IMR-90 (cell line): Measurements from ENCODE around the gene QKI. TPM values are rescaled to one million over a fixed set of nuclear protein-coding genes. Genes with fewer than 3 reads are reported as not detected.

Source experiments
- ATAC-seq: fragments of 200-7000 bp; cut with Tn5 transposase; 2 replicates; pipeline ENCODE4 v1.9.1; 2020; ENCODE audit warnings: low read depth, mild to moderate bottlenecking, moderate library complexity
- BruUV-seq: library from RNA; stranded (reverse); fragments of 400-500 nt; replicated peaks from 2 replicates; lab custom pipeline; 2021; lab: Mats Ljungman, UMichigan
- CTCF ChIA-PET: fragments of 300-600 bp; formaldehyde crosslinking; extraction: SDS; loops from one replicate; lab custom pipeline; 2021; ENCODE audit warnings: antibody characterized with exemption; lab: Yijun Ruan, JAX
- POLR2A ChIA-PET: fragments of 300-600 bp; sonication (Branson Sonifier 250); formaldehyde crosslinking; loops from one replicate; lab custom pipeline; 2022; ENCODE audit warnings: antibody characterized with exemption; ENCODE audit not compliant: unreplicated experiment; lab: Charles Lee
- DNase-seq: peaks from one replicate; pipeline ENCODE4 v3.0.0; 2013
- H2AFZ ChIP-seq: replicated peaks from 2 replicates; pipeline ENCODE3; 2013; ENCODE audit warnings: low read length, mild to moderate bottlenecking; ENCODE audit not compliant: poor library complexity
- H2AK5ac ChIP-seq: 2 replicates; pipeline ENCODE4 v1.6.1; 2013; ENCODE audit warnings: low read depth, low read length, inconsistent platforms
- H2AK9ac ChIP-seq: replicated peaks from 2 replicates; pipeline ENCODE3; 2013; ENCODE audit warnings: mild to moderate bottlenecking, low read depth, low read length, moderate library complexity; ENCODE audit not compliant: poor library complexity
- H2BK120ac ChIP-seq: 2 replicates; pipeline ENCODE4 v1.6.1; 2013; ENCODE audit warnings: low read depth, low read length, inconsistent platforms
- H2BK15ac ChIP-seq: 3 replicates; pipeline ENCODE4 v1.6.1; 2013; ENCODE audit warnings: low read depth, low read length, inconsistent platforms
- H2BK20ac ChIP-seq: 2 replicates; pipeline ENCODE4 v1.6.1; 2013; ENCODE audit warnings: low read depth, mild to moderate bottlenecking, inconsistent platforms, low read length, moderate library complexity
- H2BK5ac ChIP-seq: 2 replicates; pipeline ENCODE4 v1.6.1; 2013; ENCODE audit warnings: mild to moderate bottlenecking, low read depth, low read length, inconsistent platforms; ENCODE audit not compliant: poor library complexity, severe bottlenecking
- H3K14ac ChIP-seq: replicated peaks from 2 replicates; pipeline ENCODE4 v1.6.1; 2013; ENCODE audit warnings: low read depth, low read length, inconsistent platforms
- H3K18ac ChIP-seq: 2 replicates; pipeline ENCODE4 v1.6.1; 2013; ENCODE audit warnings: low read depth, low read length, control low read depth
- H3K23ac ChIP-seq: 2 replicates; pipeline ENCODE4 v1.6.1; 2013; ENCODE audit warnings: low read depth, low read length, inconsistent platforms
- H3K27ac ChIP-seq: 2 replicates; pipeline ENCODE4 v1.5.1; 2013; ENCODE audit warnings: mild to moderate bottlenecking, control low read depth, low read length; ENCODE audit not compliant: insufficient read depth
- H3K27me3 ChIP-seq: 2 replicates; pipeline ENCODE4 v1.6.1; 2013; ENCODE audit warnings: low read length; ENCODE audit not compliant: control insufficient read depth, insufficient read depth
- H3K36me3 ChIP-seq: 2 replicates; pipeline ENCODE4 v1.6.1; 2013; ENCODE audit warnings: low read length, mixed read lengths; ENCODE audit not compliant: control insufficient read depth, insufficient read depth
- H3K4ac ChIP-seq: 2 replicates; pipeline ENCODE4 v1.6.1; 2013; ENCODE audit warnings: low read depth, low read length, inconsistent platforms
- H3K4me1 ChIP-seq: 2 replicates; pipeline ENCODE4 v1.6.1; 2013; ENCODE audit warnings: low read length, mixed read lengths; ENCODE audit not compliant: control insufficient read depth, insufficient read depth
- H3K4me2 ChIP-seq: 2 replicates; pipeline ENCODE4 v1.6.1; 2013; ENCODE audit warnings: low read depth, mild to moderate bottlenecking, control low read depth, low read length, moderate library complexity
- H3K4me3 ChIP-seq: 2 replicates; pipeline ENCODE4 v1.5.1; 2013; ENCODE audit warnings: low read depth, mild to moderate bottlenecking, control low read depth, low read length, moderate library complexity; ENCODE audit not compliant: insufficient read depth
- H3K56ac ChIP-seq: 2 replicates; pipeline ENCODE4 v1.6.1; 2013; ENCODE audit warnings: low read length, inconsistent platforms; ENCODE audit not compliant: insufficient read depth; ENCODE audit errors: extremely low read depth
- H3K79me1 ChIP-seq, 2 experiments: 2 replicates each; pipeline ENCODE4 v1.6.1; 2013; ENCODE audit warnings: low read length in 2 of 2, inconsistent platforms in 1 of 2, low read depth in 1 of 2
- H3K9ac ChIP-seq: 2 replicates; pipeline ENCODE4 v1.6.1; 2013; ENCODE audit warnings: low read depth, low read length, control low read depth
- H3K9me1 ChIP-seq: 2 replicates; pipeline ENCODE4 v1.6.1; 2013; ENCODE audit warnings: low read length, inconsistent platforms; ENCODE audit not compliant: insufficient read depth
- H3K9me3 ChIP-seq: 2 replicates; pipeline ENCODE4 v1.6.1; 2013; ENCODE audit warnings: low read length; ENCODE audit not compliant: control insufficient read depth, insufficient read depth
- H4K20me1 ChIP-seq: 2 replicates; pipeline ENCODE4 v1.6.1; 2013; ENCODE audit warnings: low read length, inconsistent platforms; ENCODE audit not compliant: insufficient read depth
- H4K5ac ChIP-seq: 2 replicates; pipeline ENCODE4 v1.6.1; 2013; ENCODE audit warnings: mild to moderate bottlenecking, low read depth, low read length, control low read depth
- H4K8ac ChIP-seq, 2 experiments: 2 replicates each; pipeline ENCODE4 v1.6.1; 2013; ENCODE audit warnings: low read depth in 2 of 2, low read length in 2 of 2, control low read depth in 1 of 2, inconsistent platforms in 1 of 2
- H4K91ac ChIP-seq: 2 replicates; pipeline ENCODE4 v1.6.1; 2013; ENCODE audit warnings: low read depth, low read length, inconsistent platforms; ENCODE audit not compliant: insufficient read depth
- BHLHE40 ChIP-seq: fragments of 150-350 bp; IDR thresholded peaks from 2 replicates; pipeline ENCODE4 v1.6.1; 2016; ENCODE audit warnings: mild to moderate bottlenecking, low read depth, low read length
- CEBPB ChIP-seq: IDR thresholded peaks from 2 replicates; pipeline ENCODE4 v1.6.1; 2012; ENCODE audit warnings: low read depth, low read length, improper control_type of control experiment
- CHD1 ChIP-seq: IDR thresholded peaks from 2 replicates; pipeline ENCODE4 v1.6.1; 2012; ENCODE audit warnings: low read depth, low read length, improper control_type of control experiment
- CTCF ChIP-seq: conservative IDR thresholded peaks from 2 replicates; pipeline ENCODE4 v1.5.1; 2012; ENCODE audit warnings: mild to moderate bottlenecking, low read depth, low read length, improper control_type of control experiment
- FOS ChIP-seq: fragments of 150-350 bp; IDR thresholded peaks from 2 replicates; pipeline ENCODE4 v1.6.1; 2016; ENCODE audit warnings: low read depth, low read length
- MAFK ChIP-seq: IDR thresholded peaks from 2 replicates; pipeline ENCODE4 v1.6.1; 2012; ENCODE audit warnings: low read depth, low read length, improper control_type of control experiment
- MAZ ChIP-seq: IDR thresholded peaks from 2 replicates; pipeline ENCODE4 v1.6.1; 2012; ENCODE audit warnings: low read depth, mild to moderate bottlenecking, low read length, improper control_type of control experiment, moderate library complexity, borderline replicate concordance
- MXI1 ChIP-seq: IDR thresholded peaks from 2 replicates; pipeline ENCODE4 v1.6.1; 2012; ENCODE audit warnings: low read depth, mild to moderate bottlenecking, low read length, moderate library complexity, borderline replicate concordance
- NFE2L2 ChIP-seq: fragments of 150-350 bp; IDR thresholded peaks from 2 replicates; pipeline ENCODE4 v1.6.1; 2016; ENCODE audit warnings: low read depth, mild to moderate bottlenecking, low read length
- RAD21 ChIP-seq: IDR thresholded peaks from 2 replicates; pipeline ENCODE4 v1.6.1; 2012; ENCODE audit warnings: low read length, improper control_type of control experiment
- RCOR1 ChIP-seq: IDR thresholded peaks from 2 replicates; pipeline ENCODE4 v1.6.1; 2012; ENCODE audit warnings: mild to moderate bottlenecking, low read length, improper control_type of control experiment; ENCODE audit not compliant: insufficient replicate concordance
- RFX5 ChIP-seq: IDR thresholded peaks from 2 replicates; pipeline ENCODE4 v1.8.0; 2012; ENCODE audit warnings: low read depth, mild to moderate bottlenecking, low read length, moderate library complexity
- SMC3 ChIP-seq: fragments of 150-350 bp; IDR thresholded peaks from 2 replicates; pipeline ENCODE4 v1.6.1; 2016; ENCODE audit warnings: low read depth, mild to moderate bottlenecking, antibody characterized with exemption, low read length, moderate library complexity
- USF2 ChIP-seq: fragments of 150-350 bp; IDR thresholded peaks from 2 replicates; pipeline ENCODE4 v1.6.1; 2017; ENCODE audit warnings: mild to moderate bottlenecking, antibody characterized with exemption, low read length, low read depth
- WGBS, 2 experiments: methylation state at CpG; one replicate each; pipeline versions ENCODE4 v1.1.5 to v1.1.7; 2013; ENCODE audit warnings: missing lambda C conversion rate in 2 of 2; ENCODE audit not compliant: insufficient read length in 1 of 2; ENCODE audit errors: extremely low coverage in 2 of 2; 5-methylcytosine and 5-hydroxymethylcytosine counted together
- dilution Hi-C: fragments of 300-500 bp; cut with HindIII; formaldehyde crosslinking; loops from one replicate; pipeline ENCODE4 v1.14.3; 2018; ENCODE audit warnings: low sequenced_read_pairs; ENCODE audit not compliant: unreplicated experiment
- in situ Hi-C: fragments of 300-500 bp; cut with MboI; formaldehyde crosslinking; loops from 3 replicates; pipeline ENCODE4 v1.14.3; 2019; ENCODE audit warnings: low sequenced_read_pairs, inconsistent platforms, mixed read lengths
- intact Hi-C: fragments of 100-400 bp; cut with micrococcal nuclease; formaldehyde crosslinking; loops from 2 replicates; pipeline ENCODE4 v1.10.0; 2022
- polyA plus RNA-seq, 3 experiments: library from polyadenylated mRNA; depleted of rRNA; stranded (reverse); fragments of >200 nt; gene quantifications; 2 replicates each; pipeline ENCODE4 v1.2.3, GENCODE V29; 2012; ENCODE audit warnings: low replicate concordance in 1 of 3
- total RNA-seq: library from RNA; depleted of rRNA; stranded (reverse); fragments of >200 nt; gene quantifications from 2 replicates; pipeline ENCODE4 v1.2.3, GENCODE V29; 2012

The QKI gene
- total and polyA plus RNA-seq, 2 of the 4 experiments (the other 2 are of a cell fraction): 112 to 232 TPM

- POLR2A ChIA-PET: no interaction called here
Observed at GRCh38 chr6:163538331-163538730, 123.8 kb downstream of the QKI start.

More at GRCh38 chr6:163538331-163538730, 123.8 kb downstream of the QKI start:
- H3K27me3 ChIP-seq: no peaks in the 10 kb centered on the region
- H3K27ac ChIP-seq: no peak overlapping the region
- H3K23ac ChIP-seq: no peak overlapping the region
- no peak overlapping the region for H2BK5ac ChIP-seq
- H2BK20ac ChIP-seq: no peak overlapping the region
- H3K14ac ChIP-seq: no peak overlapping the region
- H3K9me3 ChIP-seq: no peaks in the 10 kb centered on the region
- no peak overlapping the region for H2AK9ac ChIP-seq
- no peak for DNase-seq
- no peak for ATAC-seq
- no peak overlapping the region for H3K56ac ChIP-seq
- no peak overlapping the region for H4K5ac ChIP-seq
- intact Hi-C loops: no loop called here
- H3K4me2 ChIP-seq: no peak overlapping the region
- dilution Hi-C loops: no loop called here
- H2AK5ac ChIP-seq: no peak overlapping the region
- H4K91ac ChIP-seq: no peak overlapping the region
- H3K4me1 ChIP-seq: peaks cover 3% of the 10 kb centered on the region; the same call in 1 of the 2 replicates
- 81% methylated on average over 5 of the region's 5 CpGs; no CpG with 5 or more reads in 1 of the 2 experiments for WGBS, 2 experiments
- CTCF ChIA-PET: no interaction called here
- in situ Hi-C loops: no loop called here
- no peak overlapping the region for H3K9ac ChIP-seq
- H2AFZ ChIP-seq: no peak overlapping the region
- H3K79me1 ChIP-seq: peaks cover 27 to 49% of the 10 kb centered on the region in 2 experiments
- peaks cover 16% of the 10 kb centered on the region; the same call in 1 of the 2 replicates for H4K20me1 ChIP-seq
- H3K9me1 ChIP-seq: peaks cover 3% of the 10 kb centered on the region
- no peak for TF ChIP-seq MXI1
- TF ChIP-seq FOS: no peak
- TF ChIP-seq CHD1: no peak
- TF ChIP-seq USF2: no peak
- no peak for TF ChIP-seq CTCF
- TF ChIP-seq RFX5: no peak
- no peak for TF ChIP-seq SMC3
- no peak for TF ChIP-seq RCOR1
- TF ChIP-seq CEBPB: no peak
- TF ChIP-seq BHLHE40: no peak
- TF ChIP-seq NFE2L2: no peak
- no peak for TF ChIP-seq RAD21
- TF ChIP-seq MAFK: no peak
- no peak for TF ChIP-seq MAZ
- peaks cover 4% of the 10 kb centered on the region for H3K36me3 ChIP-seq
- no peak overlapping the region for H3K4ac ChIP-seq
- no peak overlapping the region for H2BK120ac ChIP-seq
- no peak overlapping the region for H3K18ac ChIP-seq
- H3K4me3 ChIP-seq: no peak overlapping the region
- no peak overlapping the region for H4K8ac ChIP-seq
- BruUV-seq: no TSS peak
- H2BK15ac ChIP-seq: no peak overlapping the region
